Coronary artery (tissue), 2 donors: ENCODE results near the gene ETNK2.

Experiments
- DNase-seq: peaks from one replicate; pipeline ENCODE4 v3.0.0-alpha.2; 2017; ENCODE audit warnings: low spot score
- H3K27ac ChIP-seq, 2 donors: fragments of 200-600 bp; sonication (generic); one replicate each; pipeline ENCODE4 v1.5.1; 2016 to 2019
- H3K4me3 ChIP-seq: fragments of 200-600 bp; sonication (generic); 2 replicates; pipeline ENCODE4 v1.5.1; 2016; ENCODE audit warnings: mild to moderate bottlenecking, moderate library complexity
- TF ChIP-seq, protein P1 (sequence below): fragments of 200-600 bp; sonication (generic); IDR thresholded peaks from one replicate; pipeline ENCODE4 v1.5.1; 2019; ENCODE audit warnings: antibody characterized with exemption

Gene ETNK2

DNA sequence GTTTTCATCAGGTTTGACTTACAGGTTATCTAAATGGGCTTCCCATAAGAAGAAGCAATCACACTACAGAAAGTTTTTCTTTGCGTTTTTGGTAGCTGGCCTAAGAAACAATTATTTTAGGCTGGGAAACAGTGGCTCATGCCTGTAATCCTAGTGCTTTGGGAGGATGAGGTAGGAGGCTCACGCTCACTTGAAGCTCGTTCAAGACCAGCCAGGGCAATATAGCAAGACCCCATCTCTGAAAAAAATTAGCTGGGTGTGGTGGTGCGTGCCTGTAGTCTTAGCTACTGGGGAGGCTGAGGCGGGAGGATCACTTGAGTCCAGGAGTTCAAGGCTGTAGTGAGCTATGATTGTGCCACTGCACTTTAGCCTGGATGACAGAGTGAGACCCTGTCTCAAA is 15.9 kb upstream of the ETNK2 start:
- no peak overlapping the region for H3K4me3 ChIP-seq
- TF ChIP-seq, protein P1, sequence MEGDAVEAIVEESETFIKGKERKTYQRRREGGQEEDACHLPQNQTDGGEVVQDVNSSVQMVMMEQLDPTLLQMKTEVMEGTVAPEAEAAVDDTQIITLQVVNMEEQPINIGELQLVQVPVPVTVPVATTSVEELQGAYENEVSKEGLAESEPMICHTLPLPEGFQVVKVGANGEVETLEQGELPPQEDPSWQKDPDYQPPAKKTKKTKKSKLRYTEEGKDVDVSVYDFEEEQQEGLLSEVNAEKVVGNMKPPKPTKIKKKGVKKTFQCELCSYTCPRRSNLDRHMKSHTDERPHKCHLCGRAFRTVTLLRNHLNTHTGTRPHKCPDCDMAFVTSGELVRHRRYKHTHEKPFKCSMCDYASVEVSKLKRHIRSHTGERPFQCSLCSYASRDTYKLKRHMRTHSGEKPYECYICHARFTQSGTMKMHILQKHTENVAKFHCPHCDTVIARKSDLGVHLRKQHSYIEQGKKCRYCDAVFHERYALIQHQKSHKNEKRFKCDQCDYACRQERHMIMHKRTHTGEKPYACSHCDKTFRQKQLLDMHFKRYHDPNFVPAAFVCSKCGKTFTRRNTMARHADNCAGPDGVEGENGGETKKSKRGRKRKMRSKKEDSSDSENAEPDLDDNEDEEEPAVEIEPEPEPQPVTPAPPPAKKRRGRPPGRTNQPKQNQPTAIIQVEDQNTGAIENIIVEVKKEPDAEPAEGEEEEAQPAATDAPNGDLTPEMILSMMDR: no peak
- H3K27ac ChIP-seq: no peak overlapping the region
- DNase-seq: no peak

DNA sequence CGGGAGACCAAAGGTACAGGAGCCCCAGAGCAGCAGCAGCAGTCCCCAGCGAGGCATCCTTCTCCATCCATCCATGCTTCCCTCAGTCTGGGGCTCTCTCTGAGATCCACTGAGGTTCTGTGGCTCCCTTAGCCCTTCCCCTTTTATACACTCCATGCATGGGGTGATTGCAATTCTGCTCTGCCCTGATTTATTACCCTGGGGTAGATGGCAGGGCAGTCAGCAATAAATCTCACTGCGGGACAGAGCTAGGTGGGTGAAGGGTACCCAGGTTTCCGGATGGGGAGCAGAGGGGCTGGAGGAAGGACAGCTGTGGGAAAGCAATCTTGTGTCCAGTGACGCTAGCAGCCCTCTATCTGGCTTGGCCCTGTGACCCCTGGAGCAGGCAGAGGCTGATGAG is 14.4 kb upstream of the ETNK2 start, which contains the start of gene REN:
REN (minus strand) TSS at position 119 of the 400 bp plus-strand sequence; CDS start at position 75, 44 bp downstream.
- TF ChIP-seq, protein P1: no peak
- Histone ChIP-seq H3K4me3 (no peak within 1 kb of the TSS), H3K27ac (no peak within 1 kb of the TSS)
- no peak for DNase-seq

DNA sequence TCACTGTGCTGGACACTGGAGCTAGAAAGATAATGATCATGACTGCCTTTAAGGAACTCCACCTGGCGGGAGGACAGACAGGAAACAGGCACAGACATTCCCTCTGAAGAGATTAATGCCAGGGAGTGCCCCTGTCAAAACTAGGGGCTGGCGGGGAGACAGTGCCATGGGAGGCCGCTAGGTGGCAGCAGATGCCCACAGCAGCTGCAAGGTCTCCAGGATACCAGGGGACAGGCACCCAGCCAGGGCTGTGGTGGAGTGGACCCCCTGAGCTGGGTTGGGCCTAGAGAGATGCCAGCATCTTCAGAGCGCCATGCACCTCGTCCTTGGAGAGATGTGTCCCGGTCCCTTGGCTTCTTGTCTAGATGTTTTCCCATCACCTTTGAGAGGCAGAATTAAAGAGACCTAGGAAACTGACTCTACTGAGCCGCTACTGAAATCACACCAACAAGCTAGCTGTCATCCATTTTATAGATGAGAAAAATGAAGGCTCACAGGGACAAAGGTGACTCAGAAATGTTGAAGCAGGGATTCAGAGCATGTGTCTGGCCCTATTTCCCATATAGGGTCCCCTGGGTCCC is 10.7 kb upstream of the ETNK2 start:
- TF ChIP-seq, protein P1: peak; percentile 100
- H3K27ac ChIP-seq: no peak overlapping the region
- peak; percentile 82 for DNase-seq
- H3K4me3 ChIP-seq: no peak overlapping the region

DNA sequence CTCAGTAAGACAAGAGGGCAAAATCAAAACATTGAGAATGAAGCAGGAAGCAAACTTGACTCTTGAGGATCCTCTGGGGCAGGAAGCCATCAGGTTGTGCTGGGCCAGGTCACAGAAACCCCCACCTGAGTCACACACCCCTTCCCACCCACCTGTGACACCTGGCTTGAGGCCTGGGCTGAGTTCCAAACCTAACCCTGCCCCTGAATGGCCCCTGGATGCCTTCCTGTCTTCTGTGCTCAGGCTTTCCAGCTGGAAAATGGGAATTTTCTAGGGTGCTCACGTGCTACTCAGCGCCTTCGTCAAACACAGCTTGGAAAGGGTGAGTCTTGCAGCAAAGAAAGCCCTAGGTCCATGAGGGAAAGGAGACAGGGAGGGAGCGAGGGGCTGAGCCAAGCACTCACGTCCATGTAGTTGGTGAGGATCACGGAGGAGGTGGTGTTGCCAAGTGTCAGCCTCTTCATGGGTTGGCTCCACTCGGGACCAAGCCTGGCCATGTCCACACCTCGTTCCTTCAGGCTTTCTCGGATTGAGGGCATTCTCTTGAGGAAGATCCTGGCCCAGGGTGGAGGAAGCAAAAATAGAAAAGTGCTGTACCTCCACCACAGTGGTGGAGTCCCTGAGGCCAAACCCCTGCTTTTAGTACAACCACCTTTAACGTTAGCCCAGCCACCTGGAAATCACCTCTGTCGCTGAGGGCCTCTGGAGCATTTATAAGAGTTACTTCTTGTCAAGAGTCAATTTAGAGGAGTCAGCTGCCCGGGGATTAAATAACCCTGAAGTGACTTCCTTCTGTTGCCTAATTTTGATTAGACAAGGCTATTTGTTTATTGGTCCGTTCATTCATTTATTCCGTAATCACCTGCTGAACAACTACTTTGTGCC is 10.0 kb upstream of the ETNK2 start:
- H3K27ac ChIP-seq: no peak overlapping the region
- H3K4me3 ChIP-seq: no peak overlapping the region
- no peak for DNase-seq
- TF ChIP-seq, protein P1: no peak

DNA sequence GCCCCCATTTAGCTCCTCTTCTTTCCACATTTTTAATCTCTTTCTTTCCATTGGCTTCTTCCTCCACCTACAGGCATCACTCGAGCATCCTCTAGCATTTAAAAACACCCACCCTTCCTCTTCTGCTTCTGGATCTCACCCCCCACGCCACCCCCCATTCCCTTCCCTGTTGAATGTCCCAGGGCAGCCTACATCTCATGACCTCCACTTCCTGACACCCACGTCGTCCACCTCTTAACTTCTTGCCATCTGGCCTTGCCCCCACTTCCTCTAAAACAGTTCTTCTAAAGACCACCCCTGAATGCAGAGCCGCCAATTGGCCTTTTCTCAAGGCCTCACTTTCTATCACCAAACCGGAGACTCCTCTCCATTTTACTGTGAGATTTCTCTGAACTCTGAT is 6.1 kb upstream of the ETNK2 start:
- no peak overlapping the region for H3K27ac ChIP-seq
- DNase-seq: no peak
- TF ChIP-seq, protein P1: no peak
- H3K4me3 ChIP-seq: no peak overlapping the region

DNA sequence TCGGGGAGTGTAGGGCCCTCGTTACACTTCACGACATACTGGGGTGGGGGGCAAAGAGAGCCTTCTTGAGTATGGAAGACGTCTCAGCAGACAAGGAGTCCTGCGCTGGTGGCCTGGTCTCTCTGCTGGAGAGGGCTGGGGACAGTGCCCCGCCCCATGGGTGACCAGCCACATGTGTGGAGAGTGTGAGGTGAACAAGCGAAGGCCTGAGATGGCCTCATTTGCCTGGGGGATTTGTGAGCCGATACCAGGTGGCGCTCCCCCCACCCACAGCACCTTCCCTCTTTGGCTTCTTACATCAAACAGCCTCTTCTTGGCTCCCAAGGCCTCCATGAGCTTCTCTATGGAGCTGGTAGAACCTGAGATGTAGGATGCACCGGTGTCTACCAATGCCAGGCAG is 4.0 kb upstream of the ETNK2 start:
- Histone ChIP-seq H3K27ac (no peak overlapping the region), H3K4me3 (no peak overlapping the region)
- TF ChIP-seq, protein P1: no peak
- no peak for DNase-seq
